Placental epithelial cell (primary cell): ENCODE data around the gene NR3C1. TPM values are rescaled to one million over a fixed set of nuclear protein-coding genes. Genes with fewer than 3 reads are reported as not detected.

Source experiments
- small RNA-seq: library from RNA; depleted of rRNA; stranded (forward); fragments of <200 nt; gene quantifications from one replicate; pipeline ENCODE3, GENCODE V24; 2012
- total RNA-seq: library from RNA; depleted of rRNA; stranded (reverse); fragments of >200 nt; gene quantifications from 2 replicates; pipeline ENCODE4 v1.2.3, GENCODE V29; 2012

NR3C1 gene
- total RNA-seq = 70.3 and 71.9 TPM in 2 replicates

GRCh38 chr5:143403593-143404415 is at the start of gene NR3C1:
TSS of gene NR3C1 (minus strand) at chr5:143403686. CDS start at chr5:143400839, 2,847 bp downstream.

Small RNAs within 50 kb of the gene (small RNA-seq; reads per million reads assigned to genes)
- gene AC091925.2 = not detected
